Measurements from ENCODE around the gene LDB2.

The LDB2 gene

GRCh38 chr4:16714191-16714590 lies 184.3 kb downstream of the LDB2 start:
- H3K4me3 ChIP-seq (ENCODE audit: low read depth, low read length, poor library complexity, severe bottlenecking) = no peak overlapping the region
- no peaks in the 10 kb centered on the region for H3F3A ChIP-seq (ENCODE audit: insufficient read depth, low read length)
- H3K9ac ChIP-seq (ENCODE audit: low read length) = no peak overlapping the region
- H3K36me3 ChIP-seq (ENCODE audit: insufficient read depth, low read length) = no peaks in the 10 kb centered on the region
- no peaks in the 10 kb centered on the region for H3K9me3 ChIP-seq (ENCODE audit: low read length)
- no peaks in the 10 kb centered on the region for H3K9me2 ChIP-seq (ENCODE audit: low read depth, low read length)
- no peaks in the 10 kb centered on the region for H3K79me2 ChIP-seq (ENCODE audit: insufficient read depth, low read length)
- H3K27me3 ChIP-seq (ENCODE audit: insufficient read depth, low read length) = no peaks in the 10 kb centered on the region
- no peak overlapping the region for H3K27ac ChIP-seq (ENCODE audit: low read depth, low read length, poor library complexity, severe bottlenecking)
- H2AFZ ChIP-seq (ENCODE audit: low read length) = no peak overlapping the region
- TF ChIP-seq EZH2 (IDR thresholded peaks at IDR 0.05; ENCODE audit: borderline replicate concordance, low read length) (no peak), CTCF (IDR thresholded peaks at IDR 0.05; ENCODE audit: low read length) (no peak)
- no peaks in the 10 kb centered on the region for H3K4me1 ChIP-seq (ENCODE audit: insufficient read depth, low read length, severe bottlenecking)
- H3K4me2 ChIP-seq (ENCODE audit: low read length) = no peak overlapping the region
- no peaks in the 10 kb centered on the region for H4K20me1 ChIP-seq (ENCODE audit: insufficient read depth, low read length)

- Histone ChIP-seq H3K79me2 (ENCODE audit: insufficient read depth, low read length) (no peaks in the 10 kb centered on the region), H3K9me3 (ENCODE audit: low read length) (no peaks in the 10 kb centered on the region), H3K27me3 (ENCODE audit: insufficient read depth, low read length) (no peaks in the 10 kb centered on the region), H3K9me2 (ENCODE audit: low read depth, low read length) (no peaks in the 10 kb centered on the region), H2AFZ (ENCODE audit: low read length) (no peak overlapping the region), H4K20me1 (ENCODE audit: insufficient read depth, low read length) (no peaks in the 10 kb centered on the region), H3F3A (ENCODE audit: insufficient read depth, low read length) (no peaks in the 10 kb centered on the region), H3K9ac (ENCODE audit: low read length) (no peak overlapping the region), H3K4me1 (ENCODE audit: insufficient read depth, low read length, severe bottlenecking) (no peaks in the 10 kb centered on the region), H3K36me3 (ENCODE audit: insufficient read depth, low read length) (no peaks in the 10 kb centered on the region), H3K4me2 (ENCODE audit: low read length) (no peak overlapping the region), H3K4me3 (ENCODE audit: low read depth, low read length, poor library complexity, severe bottlenecking) (no peak overlapping the region), H3K27ac (ENCODE audit: low read depth, low read length, poor library complexity, severe bottlenecking) (no peak overlapping the region)
- TF ChIP-seq CTCF (IDR thresholded peaks at IDR 0.05; ENCODE audit: low read length) (no peak), EZH2 (IDR thresholded peaks at IDR 0.05; ENCODE audit: borderline replicate concordance, low read length) (no peak)
Observed at GRCh38 chr4:16713696-16714095, 184.7 kb downstream of the LDB2 start.

GRCh38 chr4:16713271-16713670 lies 185.2 kb downstream of the LDB2 start:
- no peak overlapping the region for H3K27ac ChIP-seq (ENCODE audit: low read depth, low read length, poor library complexity, severe bottlenecking)
- no peaks in the 10 kb centered on the region for H3K9me2 ChIP-seq (ENCODE audit: low read depth, low read length)
- TF ChIP-seq EZH2 (IDR thresholded peaks at IDR 0.05; ENCODE audit: borderline replicate concordance, low read length) = no peak
- TF ChIP-seq CTCF (IDR thresholded peaks at IDR 0.05; ENCODE audit: low read length) = no peak
- H4K20me1 ChIP-seq (ENCODE audit: insufficient read depth, low read length) = no peaks in the 10 kb centered on the region
- no peaks in the 10 kb centered on the region for H3K9me3 ChIP-seq (ENCODE audit: low read length)
- no peak overlapping the region for H3K4me3 ChIP-seq (ENCODE audit: low read depth, low read length, poor library complexity, severe bottlenecking)
- H2AFZ ChIP-seq (ENCODE audit: low read length) = no peak overlapping the region
- no peaks in the 10 kb centered on the region for H3K4me1 ChIP-seq (ENCODE audit: insufficient read depth, low read length, severe bottlenecking)
- no peak overlapping the region for H3K4me2 ChIP-seq (ENCODE audit: low read length)
- no peaks in the 10 kb centered on the region for H3F3A ChIP-seq (ENCODE audit: insufficient read depth, low read length)
- H3K9ac ChIP-seq (ENCODE audit: low read length) = no peak overlapping the region
- H3K27me3 ChIP-seq (ENCODE audit: insufficient read depth, low read length) = no peaks in the 10 kb centered on the region
- H3K79me2 ChIP-seq (ENCODE audit: insufficient read depth, low read length) = no peaks in the 10 kb centered on the region
- no peaks in the 10 kb centered on the region for H3K36me3 ChIP-seq (ENCODE audit: insufficient read depth, low read length)

Measured in OCI-LY1 (cell line).